Measurements from ENCODE around the gene FOXP1.

DNA sequence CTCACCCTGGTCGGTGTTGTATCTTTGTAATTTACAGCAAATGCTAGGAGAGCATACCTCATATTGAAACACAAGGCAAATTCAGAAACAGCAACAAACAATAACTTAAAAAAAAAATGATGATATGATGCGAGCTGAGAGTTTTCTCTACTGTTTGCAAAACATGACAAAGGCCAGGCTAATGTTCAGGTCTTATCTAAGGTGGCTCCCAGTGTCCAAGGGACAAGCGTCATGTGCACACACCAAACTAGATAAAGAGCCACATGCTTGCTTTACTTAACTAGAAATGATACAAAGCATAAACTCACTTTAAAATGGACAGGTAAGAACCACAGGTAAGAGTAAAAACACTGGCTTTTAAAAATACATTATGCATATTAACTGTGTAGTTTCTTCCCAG lies 375.9 kb downstream of the FOXP1 start:
- TF ChIP-seq NFKB2 (CRISPR knock-in tag; IDR thresholded peaks at IDR 0.05; ENCODE audit: borderline replicate concordance) (no peak), CHD2 (IDR thresholded peaks at IDR 0.05; ENCODE audit: low read depth, low read length) (no peak), NKX3-1 (CRISPR knock-in tag; IDR thresholded peaks at IDR 0.05) (no peak), CBX1 (IDR thresholded peaks at IDR 0.05; ENCODE audit: low read depth) (no peak), ZBTB34 (CRISPR knock-in tag; IDR thresholded peaks at IDR 0.05) (no peak), FOXA1 (IDR thresholded peaks at IDR 0.05) (no peak), FOXA1 (CRISPR knock-in tag; IDR thresholded peaks at IDR 0.05) (peak; percentile 41; the same call in 1 of the 2 replicates), SP1 (IDR thresholded peaks at IDR 0.05) (no peak), SP1 (CRISPR knock-in tag; IDR thresholded peaks at IDR 0.05) (no peak), CC2D1A (CRISPR knock-in tag; IDR thresholded peaks at IDR 0.05) (no peak), HNRNPUL1 (IDR thresholded peaks at IDR 0.05; ENCODE audit: low read depth, low read length) (no peak), STAG1 (CRISPR knock-in tag; IDR thresholded peaks at IDR 0.05) (no peak)
